ENCODE data around the gene PEMT.

PEMT gene

GRCh38 chr17:17547210-17547764 lies 44.2 kb downstream of the PEMT start:
- Histone ChIP-seq H3K27ac (no peak overlapping the region), H3K27me3 (replicated peaks) (no peaks in the 10 kb centered on the region), H3K36me3 (replicated peaks) (no peaks in the 10 kb centered on the region), H3K4me3 (ENCODE audit: low read depth, low read length) (no peak overlapping the region)
- in situ Hi-C loops (cut with HindIII; ENCODE audit: low pct_ligation_motif_present, low sequenced_read_pairs): no loop called here
- TF ChIP-seq, protein P1, sequence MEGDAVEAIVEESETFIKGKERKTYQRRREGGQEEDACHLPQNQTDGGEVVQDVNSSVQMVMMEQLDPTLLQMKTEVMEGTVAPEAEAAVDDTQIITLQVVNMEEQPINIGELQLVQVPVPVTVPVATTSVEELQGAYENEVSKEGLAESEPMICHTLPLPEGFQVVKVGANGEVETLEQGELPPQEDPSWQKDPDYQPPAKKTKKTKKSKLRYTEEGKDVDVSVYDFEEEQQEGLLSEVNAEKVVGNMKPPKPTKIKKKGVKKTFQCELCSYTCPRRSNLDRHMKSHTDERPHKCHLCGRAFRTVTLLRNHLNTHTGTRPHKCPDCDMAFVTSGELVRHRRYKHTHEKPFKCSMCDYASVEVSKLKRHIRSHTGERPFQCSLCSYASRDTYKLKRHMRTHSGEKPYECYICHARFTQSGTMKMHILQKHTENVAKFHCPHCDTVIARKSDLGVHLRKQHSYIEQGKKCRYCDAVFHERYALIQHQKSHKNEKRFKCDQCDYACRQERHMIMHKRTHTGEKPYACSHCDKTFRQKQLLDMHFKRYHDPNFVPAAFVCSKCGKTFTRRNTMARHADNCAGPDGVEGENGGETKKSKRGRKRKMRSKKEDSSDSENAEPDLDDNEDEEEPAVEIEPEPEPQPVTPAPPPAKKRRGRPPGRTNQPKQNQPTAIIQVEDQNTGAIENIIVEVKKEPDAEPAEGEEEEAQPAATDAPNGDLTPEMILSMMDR (IDR thresholded peaks at IDR 0.05; ENCODE audit: low read depth, low read length, missing control alignments): no peak
- DNase-seq: no peak

- DNase-seq: no peak
- in situ Hi-C loops (cut with HindIII; ENCODE audit: low pct_ligation_motif_present, low sequenced_read_pairs): no loop called here
- no peak overlapping the region for H3K4me3 ChIP-seq (ENCODE audit: low read depth, low read length)
Observed at GRCh38 chr17:17546399-17547185, 44.9 kb downstream of the PEMT start.

GRCh38 chr17:17545984-17546383 lies 45.5 kb downstream of the PEMT start:
- TF ChIP-seq, protein P1 (IDR thresholded peaks at IDR 0.05; ENCODE audit: low read depth, low read length, missing control alignments): no peak
- in situ Hi-C loops (cut with HindIII; ENCODE audit: low pct_ligation_motif_present, low sequenced_read_pairs): no loop called here
- Histone ChIP-seq H3K27ac (no peak overlapping the region), H3K4me3 (ENCODE audit: low read depth, low read length) (no peak overlapping the region), H3K27me3 (replicated peaks) (no peaks in the 10 kb centered on the region), H3K36me3 (replicated peaks) (no peaks in the 10 kb centered on the region)
- no peak for DNase-seq

More at GRCh38 chr17:17546399-17547185, 44.9 kb downstream of the PEMT start:
- Histone ChIP-seq H3K27me3 (replicated peaks) (no peaks in the 10 kb centered on the region), H3K27ac (no peak overlapping the region), H3K36me3 (replicated peaks) (no peaks in the 10 kb centered on the region)
- TF ChIP-seq, protein P1 (IDR thresholded peaks at IDR 0.05; ENCODE audit: low read depth, low read length, missing control alignments): no peak

- TF ChIP-seq, protein P1 (IDR thresholded peaks at IDR 0.05; ENCODE audit: low read depth, low read length, missing control alignments): no peak
Observed at GRCh38 chr17:17545031-17545820, 46.3 kb downstream of the PEMT start.

DNA sequence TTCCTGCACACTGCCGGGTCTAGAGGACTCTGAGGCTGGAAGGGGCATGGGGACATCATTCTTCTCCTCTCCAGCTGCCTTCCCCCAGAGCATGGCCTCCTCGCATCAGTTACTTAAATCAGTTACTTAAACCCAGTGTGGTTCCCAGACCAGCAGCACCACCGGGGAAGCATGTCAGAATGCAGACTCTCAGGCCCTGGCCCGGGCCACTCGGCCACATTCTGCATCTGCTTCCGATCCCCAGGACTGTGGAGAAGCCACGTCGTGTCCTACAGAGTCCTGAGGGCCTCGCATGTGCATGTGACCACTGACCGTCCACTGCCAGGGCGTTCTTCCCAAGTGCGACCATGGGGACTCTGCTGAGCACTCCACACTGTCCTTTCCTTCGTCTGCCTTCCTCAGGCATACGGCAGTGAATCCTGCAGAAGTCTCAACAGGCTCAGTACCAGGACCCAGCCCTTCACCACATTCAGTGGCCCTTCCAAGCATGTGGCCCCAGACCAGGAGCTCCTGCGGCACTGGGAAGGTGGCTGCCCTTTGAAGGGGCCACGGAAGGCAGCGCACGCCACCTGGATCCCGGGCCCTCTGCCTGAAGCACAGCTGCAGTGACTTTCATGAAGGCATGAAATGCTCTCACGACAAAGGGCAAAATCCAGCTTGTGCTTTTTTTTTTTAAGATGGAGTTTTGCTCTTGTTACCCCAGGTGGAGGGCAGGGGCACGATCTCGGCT lies 48.4 kb downstream of the PEMT start:
- H3K4me3 ChIP-seq (ENCODE audit: low read depth, low read length): no peak overlapping the region
- TF ChIP-seq, protein P1 (IDR thresholded peaks at IDR 0.05; ENCODE audit: low read depth, low read length, missing control alignments): no peak
- H3K36me3 ChIP-seq (replicated peaks): no peaks in the 10 kb centered on the region
- H3K27me3 ChIP-seq (replicated peaks): no peaks in the 10 kb centered on the region
- H3K27ac ChIP-seq: no peak overlapping the region
- no peak for DNase-seq
- in situ Hi-C loops (cut with HindIII; ENCODE audit: low pct_ligation_motif_present, low sequenced_read_pairs): no loop called here

More at GRCh38 chr17:17545031-17545820, 46.3 kb downstream of the PEMT start:
- peak; percentile 40 for DNase-seq
- H3K27me3 ChIP-seq (replicated peaks): no peaks in the 10 kb centered on the region
- in situ Hi-C loops (cut with HindIII; ENCODE audit: low pct_ligation_motif_present, low sequenced_read_pairs): no loop called here
- no peak overlapping the region for H3K4me3 ChIP-seq (ENCODE audit: low read depth, low read length)
- H3K36me3 ChIP-seq (replicated peaks): no peaks in the 10 kb centered on the region
- no peak overlapping the region for H3K27ac ChIP-seq
